Peyer's patch (tissue), 4 donors: Measurements from ENCODE around the gene CEP350. TPM values are rescaled to one million over a fixed set of nuclear protein-coding genes. Genes with fewer than 3 reads are reported as not detected.
A peak's percentile ranks its signal among the peaks of the same experiment; 100 is the strongest.

Experiments
- DNase-seq, 3 donors: peaks; one replicate each; pipeline ENCODE4 v3.0.0-alpha.2; 2017 to 2019
- H3K27ac ChIP-seq, 4 donors: fragments of 200-600 bp; sonication (generic); one replicate each; pipeline ENCODE4 v1.5.1; 2016 to 2019
- H3K27me3 ChIP-seq, 2 donors: fragments of 200-600 bp; sonication (generic); one replicate each; pipeline ENCODE4 v1.5.1; 2019
- H3K36me3 ChIP-seq, 3 donors: fragments of 200-600 bp; sonication (generic); one replicate each; pipeline ENCODE4 v1.5.1; 2016 to 2019
- H3K4me1 ChIP-seq, 4 donors: fragments of 200-600 bp; sonication (generic); one replicate each; pipeline ENCODE4 v1.5.1; 2016 to 2019
- H3K4me3 ChIP-seq, 4 donors: fragments of 200-600 bp; sonication (generic); 1 replicate in 3 of 4; 2 replicates in 1 of 4; pipeline ENCODE4 v1.5.1; 2016 to 2019; ENCODE audit warnings: mild to moderate bottlenecking in 1 of 4
- H3K9me3 ChIP-seq, 4 donors: fragments of 200-600 bp; sonication (generic); one replicate each; pipeline ENCODE4 v1.5.1; 2016 to 2019; ENCODE audit warnings: mild to moderate bottlenecking in 1 of 4
- CTCF ChIP-seq, 6 experiments: fragments of 450-650 bp in 4 of 6; fragments of 200-600 bp in 2 of 6; sonication (generic) in 1 of 6; IDR thresholded peaks; one replicate each; pipeline ENCODE4 v1.5.1; 2017 to 2019; ENCODE audit warnings: antibody characterized with exemption in 6 of 6, mild to moderate bottlenecking in 3 of 6, moderate library complexity in 1 of 6
- POLR2A ChIP-seq, 2 donors: fragments of 450-650 bp; IDR thresholded peaks; one replicate each; pipeline ENCODE4 v1.5.1; 2017; ENCODE audit warnings: antibody characterized with exemption in 2 of 2, mild to moderate bottlenecking in 2 of 2, moderate library complexity in 2 of 2
- total RNA-seq, 4 donors: library from RNA; depleted of rRNA; stranded (reverse); fragments of >200 nt; gene quantifications; one replicate each; pipeline ENCODE4 v1.1.0, GENCODE V29; 2016

CEP350 gene
- total RNA-seq, 4 donors from 2014 or later = 86.0 to 196 (median 87.8) TPM

- no peaks in the 10 kb centered on the region for H3K27me3 ChIP-seq
- peak overlapping the region in 2 of 4 donors; percentile 10 to 18 for H3K27ac ChIP-seq
- H3K4me3 ChIP-seq = peak overlapping the region in 1 of 4 donors; percentile 93
- H3K36me3 ChIP-seq = no peaks in the 10 kb centered on the region
- H3K4me1 ChIP-seq = peaks cover 0 to 35% (median 3%) of the 10 kb centered on the region in 4 donors
- H3K9me3 ChIP-seq = no peaks in the 10 kb centered on the region
- TF ChIP-seq POLR2A (IDR thresholded peaks at IDR 0.05) = no peak
- peak in 1 of 3 donors; percentile 36 for DNase-seq
Measured at GRCh38 chr1:180156631-180157091, 202.1 kb downstream of the CEP350 start.

GRCh38 chr1:180157108-180157507 is 202.5 kb downstream of the CEP350 start:
- H3K4me1 ChIP-seq = peaks cover 0 to 35% (median 3%) of the 10 kb centered on the region in 4 donors
- H3K4me3 ChIP-seq = peak overlapping the region in 1 of 4 donors; percentile 3
- TF ChIP-seq POLR2A (IDR thresholded peaks at IDR 0.05) (no peak), CTCF (IDR thresholded peaks at IDR 0.05) (no peak)
- peak in 1 of 3 donors; percentile 34 for DNase-seq
- H3K27ac ChIP-seq = peak overlapping the region in 3 of 4 donors; percentile 10 to 28 (median 12)
- no peaks in the 10 kb centered on the region for H3K36me3 ChIP-seq
- H3K27me3 ChIP-seq = no peaks in the 10 kb centered on the region
- H3K9me3 ChIP-seq = no peaks in the 10 kb centered on the region

- Histone ChIP-seq H3K4me1 (peaks cover 0 to 35% (median 3%) of the 10 kb centered on the region in 4 donors), H3K27me3 (no peaks in the 10 kb centered on the region), H3K9me3 (no peaks in the 10 kb centered on the region), H3K27ac (peak overlapping the region in 3 of 4 donors; percentile 10 to 28 (median 12)), H3K36me3 (no peaks in the 10 kb centered on the region), H3K4me3 (peak overlapping the region in 1 of 4 donors; percentile 3)
- TF ChIP-seq CTCF (IDR thresholded peaks at IDR 0.05) (no peak), POLR2A (IDR thresholded peaks at IDR 0.05) (no peak)
- DNase-seq = peak in 1 of 3 donors; percentile 38
Measured at GRCh38 chr1:180157576-180158057, 203.0 kb downstream of the CEP350 start.

GRCh38 chr1:180158149-180159147 is 203.8 kb downstream of the CEP350 start:
- Histone ChIP-seq H3K9me3 (no peaks in the 10 kb centered on the region), H3K4me1 (peaks cover 0 to 35% (median 3%) of the 10 kb centered on the region in 4 donors), H3K36me3 (no peaks in the 10 kb centered on the region), H3K27me3 (no peaks in the 10 kb centered on the region), H3K27ac (peak overlapping the region in 2 of 4 donors; percentile 3 to 28), H3K4me3 (no peak overlapping the region)
- no peak for DNase-seq
- TF ChIP-seq POLR2A (IDR thresholded peaks at IDR 0.05) (no peak), CTCF (IDR thresholded peaks at IDR 0.05) (no peak)

- TF ChIP-seq CTCF (IDR thresholded peaks at IDR 0.05) (no peak), POLR2A (IDR thresholded peaks at IDR 0.05) (no peak)
- Histone ChIP-seq H3K27me3 (no peaks in the 10 kb centered on the region), H3K9me3 (no peaks in the 10 kb centered on the region), H3K36me3 (no peaks in the 10 kb centered on the region), H3K4me1 (peaks cover 0 to 34% (median 0%) of the 10 kb centered on the region in 4 donors), H3K4me3 (no peak overlapping the region), H3K27ac (no peak overlapping the region)
- DNase-seq = no peak
Measured at GRCh38 chr1:180160357-180160756, 205.7 kb downstream of the CEP350 start.

GRCh38 chr1:180163041-180163440 is 208.4 kb downstream of the CEP350 start:
- TF ChIP-seq POLR2A (IDR thresholded peaks at IDR 0.05) = no peak
- no peak for TF ChIP-seq CTCF (IDR thresholded peaks at IDR 0.05)
- no peaks in the 10 kb centered on the region for H3K36me3 ChIP-seq
- H3K27ac ChIP-seq = no peak overlapping the region
- peaks cover 0 to 18% (median 1%) of the 10 kb centered on the region in 4 donors for H3K4me1 ChIP-seq
- H3K27me3 ChIP-seq = no peaks in the 10 kb centered on the region
- no peaks in the 10 kb centered on the region for H3K9me3 ChIP-seq
- DNase-seq = no peak
- no peak overlapping the region for H3K4me3 ChIP-seq
